Mesendoderm (in vitro differentiated cells): Measurements from ENCODE around the gene NAALADL1.

Source experiments
- DNase-seq: peaks from one replicate; pipeline ENCODE4 v3.0.0; 2013
- H2AK5ac ChIP-seq: 2 replicates; pipeline ENCODE4 v1.6.1; 2013; ENCODE audit warnings: low read length, inconsistent platforms
- H2BK120ac ChIP-seq: 2 replicates; pipeline ENCODE4 v1.6.1; 2013; ENCODE audit warnings: low read depth, mild to moderate bottlenecking, low read length, moderate library complexity, mixed read lengths
- H2BK15ac ChIP-seq: replicated peaks from 2 replicates; pipeline ENCODE4 v1.6.1; 2013; ENCODE audit warnings: low read depth, mild to moderate bottlenecking, moderate library complexity
- H2BK5ac ChIP-seq: 2 replicates; pipeline ENCODE4 v1.6.1; 2013; ENCODE audit warnings: low read length, inconsistent platforms
- H3K18ac ChIP-seq: 2 replicates; pipeline ENCODE4 v1.6.1; 2013; ENCODE audit warnings: mild to moderate bottlenecking, low read length, mixed read lengths
- H3K23ac ChIP-seq: one replicate; pipeline ENCODE4 v1.6.1; 2013; ENCODE audit warnings: low read length
- H3K27ac ChIP-seq: 2 replicates; pipeline ENCODE4 v1.5.1; 2013; ENCODE audit warnings: low read depth, mild to moderate bottlenecking, inconsistent platforms, low read length, moderate library complexity
- H3K27me3 ChIP-seq: 2 replicates; pipeline ENCODE4 v1.6.1; 2013; ENCODE audit warnings: low read length, control low read depth, mild to moderate bottlenecking, inconsistent platforms; ENCODE audit not compliant: insufficient read depth, poor library complexity
- H3K36me3 ChIP-seq: 2 replicates; pipeline ENCODE4 v1.6.1; 2013; ENCODE audit warnings: low read length, inconsistent platforms; ENCODE audit not compliant: control insufficient read depth, insufficient read depth
- H3K4ac ChIP-seq: one replicate; pipeline ENCODE4 v1.6.1; 2013; ENCODE audit warnings: low read depth, mild to moderate bottlenecking, low read length, moderate library complexity
- H3K4me1 ChIP-seq: 2 replicates; pipeline ENCODE4 v1.6.1; 2013; ENCODE audit warnings: low read depth, low read length, inconsistent platforms; ENCODE audit not compliant: control insufficient read depth
- H3K4me2 ChIP-seq: 2 replicates; pipeline ENCODE4 v1.6.1; 2013; ENCODE audit warnings: low read length
- H3K4me3 ChIP-seq: 2 replicates; pipeline ENCODE4 v1.5.1; 2013; ENCODE audit warnings: mild to moderate bottlenecking, low read length
- H3K56ac ChIP-seq: one replicate; pipeline ENCODE4 v1.6.1; 2013; ENCODE audit warnings: low read length
- H3K79me1 ChIP-seq: 2 replicates; pipeline ENCODE4 v1.6.1; 2013; ENCODE audit warnings: low read length, inconsistent platforms
- H3K79me2 ChIP-seq: 2 replicates; pipeline ENCODE4 v1.6.1; 2013; ENCODE audit warnings: mild to moderate bottlenecking, low read length; ENCODE audit not compliant: control insufficient read depth, insufficient read depth
- H3K9ac ChIP-seq: 2 replicates; pipeline ENCODE4 v1.6.1; 2013; ENCODE audit warnings: low read length, inconsistent platforms
- H4K5ac ChIP-seq: one replicate; pipeline ENCODE4 v1.6.1; 2013; ENCODE audit warnings: low read length
- H4K8ac ChIP-seq: one replicate; pipeline ENCODE4 v1.6.1; 2013; ENCODE audit warnings: low read depth, mild to moderate bottlenecking, control low read depth, low read length, moderate library complexity
- WGBS: extraction: QIAGEN DNeasy Blood & Tissue Kit; methylation state at CpG from one replicate; pipeline ENCODE4 v1.1.7; 2013; ENCODE audit warnings: low lambda C conversion rate, missing lambda C conversion rate; ENCODE audit not compliant: insufficient coverage; ENCODE audit errors: extremely low coverage; 5-methylcytosine and 5-hydroxymethylcytosine counted together

NAALADL1 gene

DNA sequence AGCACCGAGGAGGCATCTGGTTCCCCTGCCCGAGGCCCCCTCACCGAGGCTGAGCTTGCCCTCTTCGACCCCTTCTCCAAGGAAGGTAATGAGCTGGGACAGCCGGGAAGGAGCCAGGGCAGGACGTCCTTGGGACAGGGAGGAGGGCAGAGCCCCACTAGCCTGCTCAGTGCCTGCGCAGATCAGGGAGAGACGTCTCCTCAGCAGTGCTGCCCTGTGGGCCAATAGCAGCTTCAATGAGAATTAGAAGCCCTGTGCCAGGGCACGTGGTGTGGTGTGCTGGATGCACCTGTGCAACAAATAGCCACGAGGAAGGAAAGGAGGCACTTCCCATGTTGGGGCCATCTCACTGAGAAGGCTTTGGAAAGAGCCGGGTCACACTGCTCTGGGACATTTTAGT is 22.8 kb downstream of the NAALADL1 start:
- Histone ChIP-seq H3K4me1 (no peaks in the 10 kb centered on the region), H3K27me3 (no peaks in the 10 kb centered on the region), H3K4ac (no peak overlapping the region), H3K79me1 (no peaks in the 10 kb centered on the region), H3K4me2 (no peak overlapping the region), H3K56ac (no peak overlapping the region), H3K23ac (no peak overlapping the region), H2AK5ac (no peak overlapping the region), H3K4me3 (no peak overlapping the region), H3K79me2 (no peaks in the 10 kb centered on the region), H4K5ac (no peak overlapping the region), H3K18ac (no peak overlapping the region), H3K27ac (no peak overlapping the region), H2BK15ac (no peak overlapping the region), H4K8ac (no peak overlapping the region), H3K36me3 (no peaks in the 10 kb centered on the region), H2BK5ac (no peak overlapping the region), H3K9ac (no peak overlapping the region), H2BK120ac (no peak overlapping the region)
- WGBS, result no CpG with 5 or more reads among the region's 11 CpGs
- no peak for DNase-seq

DNA sequence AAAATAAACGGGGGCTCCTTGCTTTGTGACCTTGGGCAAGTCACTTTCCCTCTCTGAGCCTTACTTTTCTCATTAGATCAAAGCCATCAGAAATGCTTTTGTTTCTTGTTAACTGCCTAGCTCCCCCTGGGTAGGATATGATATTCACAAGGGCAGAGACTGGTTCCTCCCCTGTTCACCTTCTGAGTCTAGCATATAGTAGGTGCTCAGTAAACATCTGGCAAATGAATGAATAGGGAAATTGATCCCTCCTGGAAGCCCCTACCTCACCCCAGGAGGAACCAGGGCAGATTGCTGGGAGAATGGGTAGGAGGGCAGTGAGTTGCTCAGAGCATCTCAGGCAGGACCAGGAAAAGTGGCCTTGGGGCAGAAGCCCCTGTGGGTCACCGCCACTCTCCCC is 23.9 kb downstream of the NAALADL1 start:
- Histone ChIP-seq H4K8ac (no peak overlapping the region), H2BK5ac (no peak overlapping the region), H3K27ac (no peak overlapping the region)

GRCh38 chr11:65032216-65032615 is 26.1 kb downstream of the NAALADL1 start:
- no peak overlapping the region for H3K23ac ChIP-seq
- no peak overlapping the region for H3K4ac ChIP-seq
- no peak overlapping the region for H2BK120ac ChIP-seq
- H4K8ac ChIP-seq, result no peak overlapping the region
- H3K4me1 ChIP-seq, result no peaks in the 10 kb centered on the region
- no peaks in the 10 kb centered on the region for H3K27me3 ChIP-seq
- H3K36me3 ChIP-seq, result no peaks in the 10 kb centered on the region
- H2BK5ac ChIP-seq, result no peak overlapping the region
- H3K79me2 ChIP-seq, result no peaks in the 10 kb centered on the region
- no peak overlapping the region for H4K5ac ChIP-seq
- no peak for DNase-seq
- H3K9ac ChIP-seq, result no peak overlapping the region
- H3K18ac ChIP-seq, result no peak overlapping the region
- H3K27ac ChIP-seq, result no peak overlapping the region
- no peak overlapping the region for H2BK15ac ChIP-seq
- H3K4me2 ChIP-seq, result no peak overlapping the region
- no peaks in the 10 kb centered on the region for H3K79me1 ChIP-seq
- H2AK5ac ChIP-seq, result no peak overlapping the region
- no CpG with 5 or more reads among the region's 13 CpGs for WGBS
- H3K56ac ChIP-seq, result no peak overlapping the region
- no peak overlapping the region for H3K4me3 ChIP-seq

More for the DNA sequence above, 23.9 kb downstream of the NAALADL1 start:
- Histone ChIP-seq H3K79me2 (no peaks in the 10 kb centered on the region), H3K4me3 (no peak overlapping the region), H3K9ac (no peak overlapping the region), H2AK5ac (no peak overlapping the region), H2BK15ac (no peak overlapping the region), H4K5ac (no peak overlapping the region), H3K56ac (no peak overlapping the region), H3K4ac (no peak overlapping the region), H2BK120ac (no peak overlapping the region), H3K79me1 (no peaks in the 10 kb centered on the region), H3K18ac (no peak overlapping the region), H3K23ac (no peak overlapping the region), H3K4me1 (no peaks in the 10 kb centered on the region), H3K36me3 (no peaks in the 10 kb centered on the region), H3K27me3 (no peaks in the 10 kb centered on the region), H3K4me2 (no peak overlapping the region)
- no CpG with 5 or more reads among the region's 2 CpGs for WGBS
- DNase-seq, result no peak

DNA sequence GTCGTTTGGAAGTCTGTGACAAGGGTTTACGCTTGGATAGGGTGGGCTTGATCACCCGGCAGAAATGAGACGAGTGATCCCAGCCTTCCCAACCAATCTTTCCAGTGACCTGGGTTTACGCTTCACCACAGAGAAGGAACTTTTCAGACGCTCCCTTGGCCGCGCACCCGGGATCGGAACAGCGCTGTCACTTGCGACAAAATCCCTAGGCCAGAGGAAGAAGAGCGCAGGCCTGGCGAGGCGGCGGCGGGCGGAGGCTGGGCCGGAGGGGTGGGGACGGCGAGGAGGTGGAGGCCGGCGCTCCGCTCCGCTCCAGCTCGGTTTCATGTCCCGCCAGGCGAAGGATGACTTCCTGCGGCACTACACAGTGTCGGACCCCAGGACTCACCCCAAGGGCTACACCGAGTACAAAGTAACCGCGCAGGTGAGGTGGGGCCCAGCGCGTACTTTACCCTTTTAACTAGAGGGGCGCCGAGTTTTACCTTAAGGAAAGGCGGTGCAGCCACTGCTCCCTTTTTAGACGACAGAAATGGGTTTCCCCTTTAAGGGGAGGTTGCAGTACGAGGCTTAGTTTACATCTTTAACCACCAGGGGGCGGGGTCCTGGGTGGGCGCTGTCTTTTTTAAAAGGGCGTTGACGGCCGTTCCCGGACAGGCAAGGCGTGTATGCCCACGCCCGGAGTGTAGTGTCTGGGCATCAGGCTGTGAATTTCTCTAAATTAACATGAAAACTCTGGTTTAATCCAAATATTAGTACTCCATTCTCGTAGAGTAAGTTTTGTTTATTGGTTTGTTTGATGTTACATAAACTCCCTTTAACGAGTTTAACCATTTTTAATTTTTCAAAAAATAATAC is 30.9 kb downstream of the NAALADL1 start, which contains the start of gene SNX15:
SNX15 (plus strand) TSS at position 227 of the 855 bp plus-strand sequence; CDS start at position 326, 99 bp downstream.
- peak; percentile 98 for DNase-seq
- no peak within 1 kb of the TSS for H3K4ac ChIP-seq
- peak within 1 kb of the TSS; percentile 82 for H3K18ac ChIP-seq
- no peak within 1 kb of the TSS for H3K27ac ChIP-seq
- H2BK120ac ChIP-seq, result no peak within 1 kb of the TSS
- no peak within 1 kb of the TSS for H4K5ac ChIP-seq
- H3K23ac ChIP-seq, result no peak within 1 kb of the TSS
- no peak within 1 kb of the TSS for H2BK5ac ChIP-seq
- no peak within 1 kb of the TSS for H2BK15ac ChIP-seq
- H3K4me3 ChIP-seq, result peak within 1 kb of the TSS; percentile 20
- no CpG with 5 or more reads among the region's 51 CpGs for WGBS
- H3K4me2 ChIP-seq, result peak within 1 kb of the TSS; percentile 42
- H4K8ac ChIP-seq, result no peak within 1 kb of the TSS
- H3K79me2 ChIP-seq, result no peaks in the 10 kb centered on the region
- no peaks in the 10 kb centered on the region for H3K36me3 ChIP-seq
- peak within 1 kb of the TSS; percentile 66 for H3K56ac ChIP-seq
- no peaks in the 10 kb centered on the region for H3K79me1 ChIP-seq
- no peaks in the 10 kb centered on the region for H3K4me1 ChIP-seq
- H3K9ac ChIP-seq, result peak within 1 kb of the TSS; percentile 63
- no peaks in the 10 kb centered on the region for H3K27me3 ChIP-seq
- H2AK5ac ChIP-seq, result no peak within 1 kb of the TSS

GRCh38 chr11:65026810-65027209 is 31.5 kb downstream of the NAALADL1 start:
- Histone ChIP-seq H3K4ac (no peak overlapping the region), H3K27me3 (no peaks in the 10 kb centered on the region), H3K79me2 (no peaks in the 10 kb centered on the region), H3K23ac (no peak overlapping the region), H2BK15ac (no peak overlapping the region), H2BK120ac (no peak overlapping the region), H3K36me3 (no peaks in the 10 kb centered on the region), H4K5ac (no peak overlapping the region), H3K4me3 (no peak overlapping the region), H3K4me1 (no peaks in the 10 kb centered on the region), H3K18ac (no peak overlapping the region), H2BK5ac (no peak overlapping the region), H3K9ac (peak overlapping the region; percentile 19), H4K8ac (no peak overlapping the region), H2AK5ac (no peak overlapping the region), H3K79me1 (no peaks in the 10 kb centered on the region), H3K27ac (no peak overlapping the region), H3K56ac (peak overlapping the region; percentile 38), H3K4me2 (no peak overlapping the region)
- no peak for DNase-seq
- WGBS, result no CpG with 5 or more reads among the region's 10 CpGs
